GM13976 (cell line): ENCODE data around the gene MINK1.
A peak's percentile ranks its signal among the peaks of the same experiment; 100 is the strongest.

Experiments used
- DNase-seq: peaks from one replicate; pipeline ENCODE4 v3.0.0; 2012; ENCODE audit warnings: low spot score
- CTCF ChIP-seq: IDR thresholded peaks from 2 replicates; pipeline ENCODE4 v1.5.1; 2012; ENCODE audit warnings: borderline replicate concordance, mild to moderate bottlenecking; ENCODE audit not compliant: insufficient read depth; ENCODE audit errors: extremely low read depth, missing control alignments, control extremely low read depth
- in situ Hi-C: fragments of 300-500 bp; cut with MboI; formaldehyde crosslinking; loops from one replicate; pipeline ENCODE4 v1.12.0; 2022; ENCODE audit warnings: low sequenced_read_pairs, mixed read lengths, inconsistent platforms; ENCODE audit not compliant: unreplicated experiment

Gene MINK1

GRCh38 chr17:4939546-4939795 lies 106.3 kb downstream of the MINK1 start:
- TF ChIP-seq CTCF = no peak
- DNase-seq = no peak
- in situ Hi-C loops = no loop called here

- in situ Hi-C loops = no loop called here
- peak; percentile 98 for DNase-seq
- TF ChIP-seq CTCF = no peak
Measured at GRCh38 chr17:4939796-4940554, 106.8 kb downstream of the MINK1 start, which contains the start of the genes RNF167 and SLC25A11. TSS of gene RNF167 (plus strand) at chr17:4940268. CDS start at chr17:4940910, 642 bp downstream. TSS of gene SLC25A11 (minus strand) at chr17:4940046. CDS start at chr17:4939910, 136 bp downstream.

- in situ Hi-C loops = no loop called here
- no peak for TF ChIP-seq CTCF
- DNase-seq = no peak
Measured at GRCh38 chr17:4940555-4941318, 107.6 kb downstream of the MINK1 start.

- TF ChIP-seq CTCF = no peak
- DNase-seq = no peak
- in situ Hi-C loops = no loop called here
Measured at GRCh38 chr17:4941319-4941610, 108.1 kb downstream of the MINK1 start.

GRCh38 chr17:4942760-4943508 lies 109.8 kb downstream of the MINK1 start:
- in situ Hi-C loops = no loop called here
- no peak for TF ChIP-seq CTCF
- no peak for DNase-seq

- no peak for DNase-seq
- no peak for TF ChIP-seq CTCF
- in situ Hi-C loops = no loop called here
Measured at GRCh38 chr17:4944163-4944553, 111.0 kb downstream of the MINK1 start.
